HepG2 (cell line): ENCODE results near the gene SREK1.

ENCODE experiments used
- ASH2L ChIP-seq: fragments of 300-600, 200-600 bp; sonication (generic); IDR thresholded peaks from 2 replicates; pipeline ENCODE4 v1.7.0; 2017; ENCODE audit warnings: low read depth, mild to moderate bottlenecking, moderate library complexity, mixed read lengths, low read length; ENCODE audit not compliant: insufficient read length
- ATF2 ChIP-seq: sonication (generic); formaldehyde crosslinking; IDR thresholded peaks from 2 replicates; pipeline ENCODE4 v1.4.0; 2020; ENCODE audit warnings: missing genetic modification reagents
- CTCF ChIP-seq: sonication (generic); formaldehyde crosslinking; IDR thresholded peaks from 2 replicates; pipeline ENCODE4 v1.5.0; 2020; ENCODE audit warnings: mild to moderate bottlenecking, missing genetic modification reagents, moderate library complexity
- EP300 ChIP-seq, 3 experiments: sonication (generic) in 1 of 3; formaldehyde crosslinking in 1 of 3; IDR thresholded peaks; 2 replicates each; pipeline versions ENCODE4 v1.5.1 to v1.6.1; 2011 to 2020; ENCODE audit warnings: low read depth in 2 of 3, low read length in 2 of 3, borderline replicate concordance in 1 of 3, improper control_type of control experiment in 1 of 3, mild to moderate bottlenecking in 1 of 3, missing genetic modification reagents in 1 of 3, moderate library complexity in 1 of 3
- JUNB ChIP-seq: sonication (generic); formaldehyde crosslinking; IDR thresholded peaks from 2 replicates; pipeline ENCODE4 v1.8.0; 2022; ENCODE audit warnings: missing genetic modification reagents, mild to moderate bottlenecking, borderline replicate concordance
- NFE2L1 ChIP-seq: sonication (generic); formaldehyde crosslinking; IDR thresholded peaks from 2 replicates; pipeline ENCODE4 v1.4.0; 2020; ENCODE audit warnings: missing genetic modification reagents, mild to moderate bottlenecking, borderline replicate concordance
- NFE2L2 ChIP-seq: fragments of 150-350 bp; IDR thresholded peaks from 2 replicates; pipeline ENCODE4 v1.6.1; 2014; ENCODE audit warnings: low read length
- RARA ChIP-seq: IDR thresholded peaks from 2 replicates; pipeline ENCODE4 v1.6.1; 2016; ENCODE audit warnings: missing genetic modification reagents, missing compliant biosample characterization
- RFX5 ChIP-seq: IDR thresholded peaks from 2 replicates; pipeline ENCODE4 v1.6.1; 2011; ENCODE audit warnings: low read depth, low read length, improper control_type of control experiment
- SETDB1 ChIP-seq: sonication (generic); formaldehyde crosslinking; IDR thresholded peaks from 2 replicates; pipeline ENCODE4 v1.5.1; 2020; ENCODE audit warnings: missing genetic modification reagents, mild to moderate bottlenecking, borderline replicate concordance
- ZNF563 ChIP-seq: sonication (generic); formaldehyde crosslinking; IDR thresholded peaks from 2 replicates; pipeline ENCODE4 v1.8.0; 2022; ENCODE audit warnings: mild to moderate bottlenecking, moderate library complexity, missing genetic modification reagents

DNA sequence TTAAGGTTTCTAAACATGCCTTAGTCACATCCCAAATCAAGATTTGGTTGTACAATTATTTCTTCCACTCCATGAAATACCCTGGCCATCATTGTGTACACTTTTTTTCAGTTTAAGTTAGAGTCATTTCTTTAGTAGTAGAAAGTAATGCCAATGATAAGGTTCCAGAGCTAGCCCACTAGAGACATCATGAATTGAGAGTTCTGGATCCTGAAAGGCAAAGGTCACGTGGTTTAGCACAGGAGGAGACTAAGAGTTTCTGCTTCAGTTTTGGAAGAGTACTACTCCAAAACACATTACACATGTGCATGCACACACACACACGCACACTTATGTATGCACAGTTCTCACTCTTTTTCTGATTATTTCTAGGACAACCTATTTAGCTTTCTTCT is 4.8 kb upstream of the SREK1 start:
- TF ChIP-seq ASH2L (no peak), ZNF563 (CRISPR knock-in tag) (no peak), NFE2L2 (no peak), JUNB (CRISPR knock-in tag) (no peak), CTCF (CRISPR knock-in tag) (no peak), EP300 (IDR thresholded peaks at IDR 0.05; ENCODE audit: low read depth in 2 of 2, low read length in 2 of 2) (no peak), EP300 (CRISPR knock-in tag; IDR thresholded peaks at IDR 0.05; ENCODE audit: borderline replicate concordance) (no peak), RFX5 (no peak), NFE2L1 (no peak), RARA (CRISPR knock-in tag) (no peak), ATF2 (CRISPR knock-in tag) (no peak), SETDB1 (CRISPR knock-in tag) (no peak)
